Measurements from ENCODE around the gene GBGT1.

DNA sequence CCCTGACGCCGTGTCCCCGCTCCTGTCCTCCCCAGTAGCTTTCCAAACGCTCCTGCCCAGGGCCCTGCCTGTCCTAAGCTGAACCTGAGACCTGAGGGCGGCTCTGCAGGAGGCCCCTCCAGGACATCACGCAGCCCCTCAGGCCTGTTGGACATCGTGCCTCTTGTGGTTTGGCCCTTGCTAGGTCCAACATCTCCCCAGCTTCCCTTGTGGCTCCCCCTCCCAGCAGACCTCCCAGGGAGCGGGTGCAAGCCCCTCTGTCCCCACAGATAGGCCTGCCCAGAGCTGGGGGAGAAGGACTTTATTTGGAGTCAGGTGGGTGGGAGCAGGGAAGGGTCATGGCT is 41.3 kb upstream of the GBGT1 start:
- TF ChIP-seq, protein P1, sequence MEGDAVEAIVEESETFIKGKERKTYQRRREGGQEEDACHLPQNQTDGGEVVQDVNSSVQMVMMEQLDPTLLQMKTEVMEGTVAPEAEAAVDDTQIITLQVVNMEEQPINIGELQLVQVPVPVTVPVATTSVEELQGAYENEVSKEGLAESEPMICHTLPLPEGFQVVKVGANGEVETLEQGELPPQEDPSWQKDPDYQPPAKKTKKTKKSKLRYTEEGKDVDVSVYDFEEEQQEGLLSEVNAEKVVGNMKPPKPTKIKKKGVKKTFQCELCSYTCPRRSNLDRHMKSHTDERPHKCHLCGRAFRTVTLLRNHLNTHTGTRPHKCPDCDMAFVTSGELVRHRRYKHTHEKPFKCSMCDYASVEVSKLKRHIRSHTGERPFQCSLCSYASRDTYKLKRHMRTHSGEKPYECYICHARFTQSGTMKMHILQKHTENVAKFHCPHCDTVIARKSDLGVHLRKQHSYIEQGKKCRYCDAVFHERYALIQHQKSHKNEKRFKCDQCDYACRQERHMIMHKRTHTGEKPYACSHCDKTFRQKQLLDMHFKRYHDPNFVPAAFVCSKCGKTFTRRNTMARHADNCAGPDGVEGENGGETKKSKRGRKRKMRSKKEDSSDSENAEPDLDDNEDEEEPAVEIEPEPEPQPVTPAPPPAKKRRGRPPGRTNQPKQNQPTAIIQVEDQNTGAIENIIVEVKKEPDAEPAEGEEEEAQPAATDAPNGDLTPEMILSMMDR (IDR thresholded peaks at IDR 0.05) = no peak
- no peak for TF ChIP-seq EZH2 (IDR thresholded peaks at IDR 0.05; ENCODE audit: borderline replicate concordance, insufficient read depth, low read depth, low read length, poor library complexity, severe bottlenecking)

Measured in B cell (primary cell).